ENCODE data around the gene PSMB3.

DNA sequence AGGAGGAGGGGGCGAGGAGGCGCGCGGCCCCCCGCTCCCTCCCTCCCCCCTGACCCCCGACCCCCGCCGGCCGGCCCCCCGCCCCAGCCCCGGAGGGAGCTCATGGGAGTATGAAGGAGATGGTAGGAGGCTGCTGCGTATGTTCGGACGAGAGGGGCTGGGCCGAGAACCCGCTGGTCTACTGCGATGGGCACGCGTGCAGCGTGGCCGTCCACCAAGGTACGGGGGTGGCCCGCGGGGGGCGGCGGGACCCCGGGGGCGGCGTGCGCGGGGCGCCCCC lies 47.1 kb upstream of the PSMB3 start:
- TF ChIP-seq TAF1 (IDR thresholded peaks at IDR 0.05; ENCODE audit: low read depth) (no peak), EGR1 (IDR thresholded peaks at IDR 0.05) (no peak), EP300 (IDR thresholded peaks at IDR 0.05; ENCODE audit: borderline replicate concordance) (no peak), NFIC (IDR thresholded peaks at IDR 0.05) (no peak), CEBPB (IDR thresholded peaks at IDR 0.05) (no peak), FOXM1 (IDR thresholded peaks at IDR 0.05; ENCODE audit: borderline replicate concordance, low read depth) (no peak), ZBTB7A (IDR thresholded peaks at IDR 0.05; ENCODE audit: low read depth) (no peak)
- TF ChIP-seq, protein P1, sequence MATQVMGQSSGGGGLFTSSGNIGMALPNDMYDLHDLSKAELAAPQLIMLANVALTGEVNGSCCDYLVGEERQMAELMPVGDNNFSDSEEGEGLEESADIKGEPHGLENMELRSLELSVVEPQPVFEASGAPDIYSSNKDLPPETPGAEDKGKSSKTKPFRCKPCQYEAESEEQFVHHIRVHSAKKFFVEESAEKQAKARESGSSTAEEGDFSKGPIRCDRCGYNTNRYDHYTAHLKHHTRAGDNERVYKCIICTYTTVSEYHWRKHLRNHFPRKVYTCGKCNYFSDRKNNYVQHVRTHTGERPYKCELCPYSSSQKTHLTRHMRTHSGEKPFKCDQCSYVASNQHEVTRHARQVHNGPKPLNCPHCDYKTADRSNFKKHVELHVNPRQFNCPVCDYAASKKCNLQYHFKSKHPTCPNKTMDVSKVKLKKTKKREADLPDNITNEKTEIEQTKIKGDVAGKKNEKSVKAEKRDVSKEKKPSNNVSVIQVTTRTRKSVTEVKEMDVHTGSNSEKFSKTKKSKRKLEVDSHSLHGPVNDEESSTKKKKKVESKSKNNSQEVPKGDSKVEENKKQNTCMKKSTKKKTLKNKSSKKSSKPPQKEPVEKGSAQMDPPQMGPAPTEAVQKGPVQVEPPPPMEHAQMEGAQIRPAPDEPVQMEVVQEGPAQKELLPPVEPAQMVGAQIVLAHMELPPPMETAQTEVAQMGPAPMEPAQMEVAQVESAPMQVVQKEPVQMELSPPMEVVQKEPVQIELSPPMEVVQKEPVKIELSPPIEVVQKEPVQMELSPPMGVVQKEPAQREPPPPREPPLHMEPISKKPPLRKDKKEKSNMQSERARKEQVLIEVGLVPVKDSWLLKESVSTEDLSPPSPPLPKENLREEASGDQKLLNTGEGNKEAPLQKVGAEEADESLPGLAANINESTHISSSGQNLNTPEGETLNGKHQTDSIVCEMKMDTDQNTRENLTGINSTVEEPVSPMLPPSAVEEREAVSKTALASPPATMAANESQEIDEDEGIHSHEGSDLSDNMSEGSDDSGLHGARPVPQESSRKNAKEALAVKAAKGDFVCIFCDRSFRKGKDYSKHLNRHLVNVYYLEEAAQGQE (IDR thresholded peaks at IDR 0.05; ENCODE audit: low read depth) = no peak
